KG1 (cell line): Measurements from ENCODE around the gene UBA3.

Source experiments
- DNase-seq: peaks from one replicate; lab custom pipeline; 2025; lab: John Stamatoyannopoulos, UW

UBA3 gene

DNA sequence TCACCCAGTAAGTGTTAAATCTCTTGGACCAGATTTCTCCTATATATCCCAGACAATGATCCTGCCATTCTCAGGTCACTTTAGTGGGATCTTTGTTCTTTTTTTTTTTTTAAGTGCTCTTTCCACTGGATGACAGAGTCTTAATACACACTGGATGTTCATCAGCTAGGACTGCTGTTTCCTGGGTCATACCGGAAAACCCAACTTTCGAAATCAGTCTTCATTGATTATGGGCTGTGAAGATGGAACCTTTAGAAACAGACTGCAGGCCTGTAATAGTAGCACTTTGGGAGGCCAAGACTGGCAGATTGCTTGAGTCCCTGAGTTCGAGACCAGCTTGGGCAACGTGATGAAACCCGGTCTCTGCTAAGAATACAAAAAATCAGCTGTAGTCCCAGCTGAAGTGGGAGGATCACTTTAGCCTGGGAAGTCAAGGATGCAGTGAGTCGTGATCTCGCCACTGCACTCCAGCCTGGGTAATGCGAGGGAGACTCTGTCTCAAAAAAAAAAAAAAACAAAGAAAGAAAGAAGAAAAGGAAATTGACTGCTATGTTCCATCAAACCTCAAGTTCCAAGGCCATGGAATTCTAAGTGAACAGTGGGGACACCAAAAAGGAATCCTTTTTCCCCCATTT, 69.0 kb downstream of the UBA3 start:
- no peak for DNase-seq

DNA sequence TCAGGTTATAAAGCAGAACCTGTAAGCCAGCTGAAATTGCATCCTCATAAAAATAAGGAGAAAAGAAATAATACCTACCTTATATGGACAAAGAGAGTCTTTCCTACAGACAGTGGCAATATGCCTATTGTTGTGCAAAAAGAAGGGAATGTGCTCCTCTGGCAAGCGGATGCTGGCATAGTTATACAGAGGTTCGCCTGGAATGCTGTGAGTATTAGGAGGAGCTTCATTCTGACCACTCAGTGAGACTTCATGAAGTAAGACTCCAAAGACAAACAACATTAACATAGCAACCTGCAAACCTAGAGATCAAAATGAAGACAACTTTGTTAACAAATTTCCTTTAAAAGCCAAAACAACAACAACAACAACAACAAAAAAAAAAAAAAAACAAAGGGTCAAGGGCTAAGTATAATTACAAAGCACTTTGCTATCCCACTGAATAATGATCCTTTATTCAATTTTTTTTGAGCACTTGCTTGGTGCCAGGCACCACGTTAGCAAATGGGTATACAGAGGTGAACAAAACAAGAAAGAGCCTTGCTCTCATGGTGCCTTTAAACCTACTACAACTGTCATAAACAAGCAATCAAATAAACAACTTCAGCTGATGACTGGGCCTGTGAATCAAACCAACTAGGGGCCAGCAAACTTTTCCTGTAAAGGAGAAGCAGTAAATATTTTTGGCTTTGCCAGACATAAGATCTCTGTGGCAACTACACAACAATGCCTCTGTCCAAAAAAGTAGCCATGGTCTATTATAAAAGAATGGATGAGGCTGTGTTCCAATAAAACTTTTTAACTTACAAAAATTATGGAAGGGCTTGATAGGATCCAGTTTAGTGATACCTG, 70.4 kb downstream of the UBA3 start:
- DNase-seq, result no peak

DNA sequence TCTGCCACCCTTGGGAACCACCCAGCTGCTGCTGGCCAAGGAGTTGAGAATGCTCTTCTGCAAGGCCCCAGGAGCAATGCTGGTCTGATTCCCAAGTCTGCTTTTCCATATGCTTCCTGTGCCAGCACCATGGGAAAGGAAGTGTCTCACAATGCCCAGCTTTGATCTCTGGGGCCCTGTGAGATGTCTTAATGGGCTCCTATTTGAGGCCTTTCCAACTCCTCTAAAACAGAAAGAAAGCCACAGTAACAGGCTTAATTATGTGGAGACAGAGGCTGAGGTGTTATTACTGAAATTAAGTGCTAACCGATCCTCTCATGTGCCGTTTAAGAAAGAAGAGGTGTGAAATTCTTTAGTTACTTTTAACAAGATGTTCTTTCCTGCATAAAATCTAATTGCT, 71.2 kb downstream of the UBA3 start:
- DNase-seq, result no peak

DNA sequence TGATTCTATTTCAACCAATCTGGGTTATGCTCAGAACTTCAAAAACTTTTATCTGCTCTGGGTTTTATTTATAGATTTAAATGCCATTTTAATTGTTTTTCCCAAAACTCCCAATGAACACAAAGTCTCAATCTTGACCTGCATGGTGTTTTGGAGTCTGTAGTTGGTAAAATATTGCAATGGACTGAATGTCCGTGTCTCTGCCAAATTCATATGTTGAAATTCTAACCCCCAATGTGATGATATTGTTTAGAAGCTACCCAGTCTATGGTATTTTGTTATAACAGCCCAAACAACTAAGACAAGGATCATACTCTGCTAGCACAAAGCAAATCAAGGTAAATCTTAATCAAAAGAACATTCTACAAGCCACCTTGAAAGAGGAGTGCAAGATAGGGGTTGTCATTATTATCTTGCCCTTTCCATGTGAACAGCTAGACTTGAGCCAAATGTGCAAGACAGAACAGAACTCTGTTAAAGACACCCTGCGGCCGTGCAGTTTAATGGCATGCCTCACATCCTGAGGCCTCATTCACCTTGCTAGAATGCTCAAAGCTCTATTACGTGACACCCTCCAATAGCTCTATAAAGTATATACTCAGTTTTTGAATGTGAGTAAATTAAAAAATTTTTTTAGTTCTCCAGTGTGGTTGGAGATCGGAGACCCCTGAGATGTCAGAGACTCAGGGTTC, 74.2 kb downstream of the UBA3 start:
- DNase-seq, result no peak

DNA sequence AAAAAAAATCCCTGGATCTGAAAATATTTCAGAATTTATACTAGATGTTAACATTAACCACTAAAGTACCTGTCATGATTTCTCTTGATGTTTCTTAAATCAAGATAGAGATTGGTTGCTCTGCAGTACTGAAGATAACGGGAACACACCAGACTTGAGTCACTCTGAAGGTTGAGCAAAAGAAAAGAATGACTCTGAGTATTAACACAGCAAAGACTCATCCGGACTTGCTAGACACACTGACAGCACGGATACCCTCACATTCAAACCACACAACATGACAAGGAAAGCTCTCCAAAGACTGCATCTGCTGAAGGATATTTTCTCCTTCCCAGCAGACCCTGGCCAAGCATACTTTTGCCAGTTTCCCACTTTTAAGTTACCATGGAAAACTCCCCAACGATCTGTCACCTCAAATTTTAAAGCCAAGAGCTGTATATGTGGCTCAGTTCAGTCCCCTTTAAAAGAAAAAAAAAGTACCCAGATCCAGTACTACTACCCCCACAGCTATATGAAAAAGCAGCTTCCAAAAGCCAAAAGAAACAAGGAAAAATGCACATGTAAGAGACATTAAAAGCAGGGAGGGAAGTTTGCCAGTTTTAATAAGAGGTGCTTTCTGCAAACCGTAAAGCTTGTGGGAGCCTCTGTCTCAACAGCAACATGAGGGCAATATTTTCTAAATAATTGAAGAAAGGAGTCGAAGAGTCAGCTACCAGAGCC, 74.9 kb downstream of the UBA3 start:
- DNase-seq, result no peak
